GM21786 (cell line): ENCODE results near the gene PTAR1.

ENCODE experiments used
- ATAC-seq: cut with Tn5 transposase; IDR thresholded peaks from one replicate; pipeline ENCODE4 v1.9.1; 2021; ENCODE audit not compliant: unreplicated experiment

The PTAR1 gene

DNA sequence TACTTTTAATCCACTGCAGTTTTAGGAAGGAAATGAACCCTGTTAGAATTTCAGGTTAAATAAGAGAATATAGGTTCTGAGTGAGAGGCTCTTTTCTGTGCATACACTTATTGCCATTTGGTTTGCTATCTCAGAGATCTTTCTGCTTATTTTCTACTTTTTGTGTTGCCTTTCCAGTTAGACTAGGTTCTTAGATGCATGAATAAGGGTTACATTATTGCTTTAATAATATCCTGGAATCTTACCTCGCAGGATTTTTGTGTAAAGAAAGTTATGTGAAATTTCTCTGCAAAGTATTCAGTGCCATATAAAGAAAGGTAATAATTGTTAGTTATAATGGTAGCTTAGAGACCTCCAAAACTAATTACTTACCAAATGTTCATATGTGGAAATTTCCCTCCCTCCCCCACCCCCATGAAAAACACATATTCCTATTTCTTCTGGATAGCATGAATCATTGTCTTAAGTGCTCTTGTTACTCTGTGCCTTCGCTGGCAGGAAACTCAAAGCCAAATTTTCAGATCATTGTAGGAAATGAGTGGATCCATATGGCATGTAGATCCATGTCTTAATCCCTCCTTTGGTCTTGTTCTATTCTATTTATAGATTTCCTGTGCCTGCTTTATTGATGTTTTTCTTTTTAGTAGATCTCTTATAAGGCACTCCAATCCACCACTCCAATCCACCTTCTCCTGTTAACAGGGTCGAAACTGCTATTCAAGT is 84.9 kb downstream of the PTAR1 start:
- no peak for ATAC-seq

GRCh38 chr9:69674112-69674685 is 85.6 kb downstream of the PTAR1 start:
- ATAC-seq: no peak

DNA sequence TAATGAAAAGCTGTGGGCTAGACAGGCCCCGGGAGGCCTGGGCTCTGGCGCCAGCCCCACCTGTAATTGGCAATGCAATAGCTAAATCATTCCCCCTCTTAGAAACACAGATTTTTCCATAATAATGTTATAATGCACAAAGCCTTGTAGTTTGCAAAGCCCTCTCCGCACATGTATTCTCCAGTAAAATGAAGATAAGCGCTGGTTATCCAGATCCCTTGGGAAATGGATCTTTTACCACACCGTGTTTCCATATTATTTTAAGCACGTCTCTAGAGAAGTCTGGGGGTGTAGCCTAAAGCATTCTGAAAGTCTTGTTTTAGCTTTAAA is 86.5 kb downstream of the PTAR1 start:
- no peak for ATAC-seq

- peak; percentile 89 for ATAC-seq
Measured at GRCh38 chr9:69672596-69673310, 87.1 kb downstream of the PTAR1 start.

DNA sequence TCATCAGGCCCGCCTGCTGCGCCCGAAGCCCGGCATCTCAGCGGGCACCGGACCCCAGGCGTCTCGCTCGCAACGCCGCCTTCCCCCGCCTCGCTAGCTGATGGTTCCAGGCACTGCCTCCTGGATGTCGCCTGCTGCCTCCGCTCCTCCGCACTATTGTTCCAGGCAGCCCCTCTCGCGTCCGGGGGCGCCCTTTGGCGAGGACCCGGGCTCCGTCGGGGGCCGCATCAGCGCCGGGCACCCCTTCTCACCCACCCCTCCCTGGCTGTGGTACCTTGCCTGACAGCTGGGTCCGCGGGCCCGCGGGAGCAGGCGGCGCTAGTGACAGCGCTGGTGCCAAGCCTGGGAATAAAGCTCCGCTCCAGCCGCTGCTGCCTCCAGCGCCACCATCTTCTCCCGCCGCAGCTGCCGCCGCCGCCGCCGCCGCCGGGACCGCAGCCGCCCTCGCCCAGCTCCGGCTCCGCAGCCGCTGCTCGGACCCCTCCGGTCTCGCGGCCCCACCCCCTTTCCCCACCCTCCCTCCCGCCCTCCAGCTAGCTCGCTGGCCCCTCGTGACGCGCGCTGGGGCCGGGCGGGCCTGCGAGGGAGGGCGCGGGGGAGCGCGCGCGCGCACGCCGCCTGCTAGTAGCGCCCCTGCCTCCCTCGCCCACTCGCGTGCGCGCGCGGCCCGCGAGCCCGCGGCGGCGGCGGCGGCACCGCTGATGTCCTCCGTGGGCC is 87.8 kb downstream of the PTAR1 start, which contains the start of gene APBA1:
Gene APBA1, minus strand, starts transcription at position 493 of the 717 bp plus-strand sequence.
- ATAC-seq: peak; percentile 18

DNA sequence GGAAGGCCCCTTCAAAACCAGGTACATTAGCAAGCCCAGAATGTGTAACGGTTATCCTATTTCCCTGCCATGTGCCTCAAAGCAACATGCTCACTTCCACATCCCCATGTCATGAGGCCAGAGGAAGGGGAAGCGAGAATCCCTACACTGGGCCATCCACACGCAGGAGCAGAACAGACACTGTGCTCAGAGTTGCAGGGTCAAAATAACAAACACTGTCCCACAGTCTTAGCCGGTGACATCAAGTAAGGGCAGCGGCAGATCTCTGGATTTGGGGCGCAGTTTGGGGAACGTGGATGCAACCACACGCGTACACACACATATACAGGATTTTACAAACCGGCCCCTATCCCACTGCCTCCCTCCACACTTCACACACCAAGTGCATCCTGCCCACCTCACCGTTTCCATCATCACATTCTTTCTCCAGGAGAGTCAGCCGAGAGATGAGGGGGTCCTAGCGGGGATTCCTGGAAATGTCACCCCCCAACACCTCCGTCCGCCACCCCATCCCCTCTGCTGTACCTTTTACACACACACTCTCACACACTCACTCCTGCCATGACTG is 88.4 kb downstream of the PTAR1 start:
- ATAC-seq: no peak

DNA sequence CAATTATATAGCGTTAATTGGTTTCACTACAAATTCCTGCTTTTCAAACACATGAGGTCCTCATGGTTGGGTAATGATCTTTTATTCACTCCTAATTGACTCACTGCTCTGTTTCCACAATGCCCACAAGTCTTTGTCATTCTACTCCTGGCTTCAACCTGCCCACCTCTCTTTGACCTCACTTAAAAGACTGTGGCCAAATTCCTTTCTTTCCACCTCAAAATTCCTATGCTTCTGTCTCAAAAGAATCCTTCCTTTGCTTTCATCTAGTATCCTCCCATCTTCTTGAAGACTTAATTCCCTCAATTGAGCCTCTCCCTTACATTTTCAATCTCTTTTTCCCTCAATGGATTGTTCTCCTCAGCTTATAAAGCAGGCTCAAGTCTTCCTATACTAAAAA is 92.5 kb downstream of the PTAR1 start:
- no peak for ATAC-seq

- ATAC-seq: no peak
Measured at GRCh38 chr9:69660304-69660703, 99.5 kb downstream of the PTAR1 start.
